Endodermal cell (in vitro differentiated cells): Measurements from ENCODE around the gene KRTAP10-5. TPM values are rescaled to one million over a fixed set of nuclear protein-coding genes. Genes with fewer than 3 reads are reported as not detected.

Experiments used
- DNase-seq: peaks from one replicate; pipeline ENCODE4 v3.0.0-alpha.2; 2017
- H3K27ac ChIP-seq: 2 replicates; pipeline ENCODE4 v1.5.1; 2013; ENCODE audit warnings: mild to moderate bottlenecking, low read depth, low read length, moderate library complexity
- H3K27me3 ChIP-seq: 2 replicates; pipeline ENCODE4 v1.6.1; 2013; ENCODE audit warnings: mild to moderate bottlenecking, low read length, moderate library complexity; ENCODE audit not compliant: insufficient read depth, control insufficient read depth, poor library complexity, severe bottlenecking
- H3K36me3 ChIP-seq: 2 replicates; pipeline ENCODE4 v1.7.0; 2013; ENCODE audit warnings: mild to moderate bottlenecking, low read length, moderate library complexity; ENCODE audit not compliant: control insufficient read depth, insufficient read depth
- H3K4me1 ChIP-seq: one replicate; pipeline ENCODE4 v1.7.0; 2013; ENCODE audit warnings: low read length; ENCODE audit not compliant: control insufficient read depth, insufficient read depth
- H3K4me3 ChIP-seq: 2 replicates; pipeline ENCODE4 v1.5.1; 2013; ENCODE audit warnings: mild to moderate bottlenecking, low read length, moderate library complexity
- H3K9ac ChIP-seq: 2 replicates; pipeline ENCODE4 v1.6.1; 2013; ENCODE audit warnings: mild to moderate bottlenecking, low read length, moderate library complexity; ENCODE audit not compliant: poor library complexity, severe bottlenecking; ENCODE audit errors: extremely low read depth
- H3K9me3 ChIP-seq: 2 replicates; pipeline ENCODE4 v1.6.1; 2013; ENCODE audit warnings: mild to moderate bottlenecking, low read length, moderate library complexity; ENCODE audit not compliant: control insufficient read depth
- H3K27ac Mint-ChIP-seq: 2 replicates; pipeline ENCODE4 v1.8.0; 2020; ENCODE audit warnings: mixed read lengths
- H3K27me3 Mint-ChIP-seq: 2 replicates; pipeline ENCODE4 v1.8.0; 2021; ENCODE audit warnings: mild to moderate bottlenecking, mixed read lengths; ENCODE audit not compliant: insufficient read depth
- H3K36me3 Mint-ChIP-seq: 2 replicates; pipeline ENCODE4 v1.8.0; 2020; ENCODE audit warnings: low read depth, mixed read lengths
- H3K4me1 Mint-ChIP-seq: 2 replicates; pipeline ENCODE4 v1.8.0; 2020; ENCODE audit warnings: mixed read lengths
- H3K4me3 Mint-ChIP-seq: 2 replicates; pipeline ENCODE4 v1.8.0; 2020; ENCODE audit warnings: mild to moderate bottlenecking, moderate library complexity, mixed read lengths
- H3K9me3 Mint-ChIP-seq: 2 replicates; pipeline ENCODE4 v1.8.0; 2020; ENCODE audit warnings: mild to moderate bottlenecking, mixed read lengths
- WGBS, 2 experiments: methylation state at CpG; one replicate each; pipeline versions ENCODE4 v1.1.5 to v1.1.7; 2013; ENCODE audit warnings: missing lambda C conversion rate in 2 of 2, mixed read lengths in 1 of 2; ENCODE audit not compliant: insufficient coverage in 1 of 2, insufficient read length in 1 of 2; 5-methylcytosine and 5-hydroxymethylcytosine counted together
- total RNA-seq, 2 donors: library from RNA; stranded (reverse); fragmentation: NEBNext Ultra II Directional in 1 of 2; extraction: Animal tissue kit (Norgen Biotek cat#: 25700) in 1 of 2; gene quantifications; 2 replicates in 1 of 2; 3 replicates in 1 of 2; pipeline ENCODE4 v1.2.1, GENCODE V29; 2021
- TF ChIP-seq, protein P1 (sequence below): fragments of 200-600 bp; sonication (generic); conservative IDR thresholded peaks from 2 replicates; pipeline ENCODE4 v1.5.0; 2021; ENCODE audit warnings: antibody characterized with exemption, mild to moderate bottlenecking

Gene KRTAP10-5
- total RNA-seq, 2 donors from 2014 or later, result not detected

DNA sequence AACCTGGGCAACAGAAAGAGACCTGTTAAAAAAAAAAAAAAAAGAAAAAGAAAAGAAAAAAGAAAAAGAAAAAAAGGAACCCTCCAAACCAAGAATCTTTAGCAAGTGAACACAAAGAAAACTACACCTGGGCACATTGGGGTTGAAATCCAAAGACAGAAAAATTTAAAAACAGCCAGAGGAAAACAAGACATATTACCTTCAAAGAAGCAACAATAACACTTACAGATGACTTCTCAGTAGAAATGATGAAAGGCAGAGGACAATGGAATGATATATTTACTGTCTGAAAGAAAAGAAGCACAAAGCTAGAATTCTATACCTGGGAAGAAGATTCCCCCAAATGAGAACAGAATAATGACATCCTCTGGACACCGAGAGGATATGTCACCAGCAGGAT lies 37.7 kb downstream of the KRTAP10-5 start:
- no peaks in the 10 kb centered on the region for H3K36me3 Mint-ChIP-seq
- no peaks in the 10 kb centered on the region for H3K9me3 ChIP-seq
- no peak overlapping the region for H3K4me3 ChIP-seq
- H3K36me3 ChIP-seq, result no peaks in the 10 kb centered on the region
- peaks cover 14% of the 10 kb centered on the region for H3K9me3 Mint-ChIP-seq
- H3K4me1 ChIP-seq, result no peaks in the 10 kb centered on the region
- H3K4me1 Mint-ChIP-seq, result no peaks in the 10 kb centered on the region
- H3K4me3 Mint-ChIP-seq, result no peak overlapping the region
- WGBS, 2 experiments, result 75 to 95% methylated on average over 1 of the region's 1 CpG
- H3K27ac ChIP-seq, result no peak overlapping the region
- H3K9ac ChIP-seq, result no peak overlapping the region
- H3K27me3 ChIP-seq, result no peaks in the 10 kb centered on the region
- TF ChIP-seq, protein P1, sequence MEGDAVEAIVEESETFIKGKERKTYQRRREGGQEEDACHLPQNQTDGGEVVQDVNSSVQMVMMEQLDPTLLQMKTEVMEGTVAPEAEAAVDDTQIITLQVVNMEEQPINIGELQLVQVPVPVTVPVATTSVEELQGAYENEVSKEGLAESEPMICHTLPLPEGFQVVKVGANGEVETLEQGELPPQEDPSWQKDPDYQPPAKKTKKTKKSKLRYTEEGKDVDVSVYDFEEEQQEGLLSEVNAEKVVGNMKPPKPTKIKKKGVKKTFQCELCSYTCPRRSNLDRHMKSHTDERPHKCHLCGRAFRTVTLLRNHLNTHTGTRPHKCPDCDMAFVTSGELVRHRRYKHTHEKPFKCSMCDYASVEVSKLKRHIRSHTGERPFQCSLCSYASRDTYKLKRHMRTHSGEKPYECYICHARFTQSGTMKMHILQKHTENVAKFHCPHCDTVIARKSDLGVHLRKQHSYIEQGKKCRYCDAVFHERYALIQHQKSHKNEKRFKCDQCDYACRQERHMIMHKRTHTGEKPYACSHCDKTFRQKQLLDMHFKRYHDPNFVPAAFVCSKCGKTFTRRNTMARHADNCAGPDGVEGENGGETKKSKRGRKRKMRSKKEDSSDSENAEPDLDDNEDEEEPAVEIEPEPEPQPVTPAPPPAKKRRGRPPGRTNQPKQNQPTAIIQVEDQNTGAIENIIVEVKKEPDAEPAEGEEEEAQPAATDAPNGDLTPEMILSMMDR, result no peak
- H3K27me3 Mint-ChIP-seq, result peaks cover 1% of the 10 kb centered on the region
- DNase-seq, result no peak
- H3K27ac Mint-ChIP-seq, result no peak overlapping the region

DNA sequence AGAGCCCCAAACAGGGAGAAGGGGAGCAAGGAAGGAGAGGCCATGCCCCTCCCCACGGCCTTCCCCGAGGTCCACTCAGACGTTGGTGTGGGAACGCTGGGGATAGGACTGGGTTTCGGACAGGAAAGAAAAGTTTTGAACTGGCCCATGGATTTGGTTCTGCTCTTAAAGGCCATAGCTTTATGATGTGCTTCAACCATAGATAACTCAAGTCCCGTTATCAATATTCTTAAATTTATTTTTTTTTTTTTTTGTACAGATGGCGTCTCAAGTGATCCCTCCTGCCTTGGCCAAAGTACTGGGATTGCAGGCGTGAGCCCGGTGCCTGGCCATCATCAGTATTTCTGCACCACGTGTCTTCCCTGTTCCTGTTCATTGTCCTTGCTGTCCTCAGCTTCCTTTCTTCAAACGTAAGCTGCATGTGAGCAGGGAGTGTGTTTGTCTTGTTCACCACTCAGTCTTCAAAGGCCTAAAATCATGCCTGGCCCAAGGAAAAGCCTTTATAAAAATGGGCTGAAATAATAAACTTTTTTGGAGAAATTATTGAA lies 39.6 kb downstream of the KRTAP10-5 start:
- 91 to 94% methylated on average over 6 to 11 of the region's 11 CpGs for WGBS, 2 experiments
- no peaks in the 10 kb centered on the region for H3K36me3 Mint-ChIP-seq
- no peaks in the 10 kb centered on the region for H3K4me1 ChIP-seq
- no peaks in the 10 kb centered on the region for H3K9me3 ChIP-seq
- TF ChIP-seq, protein P1, result no peak
- H3K27ac Mint-ChIP-seq, result no peak overlapping the region
- H3K4me3 ChIP-seq, result no peak overlapping the region
- H3K9ac ChIP-seq, result no peak overlapping the region
- H3K27me3 ChIP-seq, result no peaks in the 10 kb centered on the region
- no peaks in the 10 kb centered on the region for H3K4me1 Mint-ChIP-seq
- H3K9me3 Mint-ChIP-seq, result peaks cover 5% of the 10 kb centered on the region
- H3K36me3 ChIP-seq, result no peaks in the 10 kb centered on the region
- H3K27me3 Mint-ChIP-seq, result no peaks in the 10 kb centered on the region
- H3K27ac ChIP-seq, result no peak overlapping the region
- no peak overlapping the region for H3K4me3 Mint-ChIP-seq
- DNase-seq, result no peak

GRCh38 chr21:44539991-44540666 lies 40.3 kb downstream of the KRTAP10-5 start, which contains the start of gene KRTAP10-1:
TSS of gene KRTAP10-1 (minus strand) at chr21:44540195. CDS start at chr21:44540150, 45 bp downstream.
- TF ChIP-seq, protein P1, result no peak
- H3K4me1 ChIP-seq, result no peaks in the 10 kb centered on the region
- no peak within 1 kb of the TSS for H3K4me3 ChIP-seq
- no peaks in the 10 kb centered on the region for H3K4me1 Mint-ChIP-seq
- no peaks in the 10 kb centered on the region for H3K36me3 ChIP-seq
- no peaks in the 10 kb centered on the region for H3K9me3 Mint-ChIP-seq
- H3K4me3 Mint-ChIP-seq, result no peak within 1 kb of the TSS
- H3K9me3 ChIP-seq, result no peaks in the 10 kb centered on the region
- H3K27me3 ChIP-seq, result no peaks in the 10 kb centered on the region
- WGBS, 2 experiments, result 86 to 89% methylated on average over 15 to 21 of the region's 21 CpGs
- no peak for DNase-seq
- H3K36me3 Mint-ChIP-seq, result no peaks in the 10 kb centered on the region
- no peak within 1 kb of the TSS for H3K27ac Mint-ChIP-seq
- no peak within 1 kb of the TSS for H3K27ac ChIP-seq
- no peak within 1 kb of the TSS for H3K9ac ChIP-seq
- H3K27me3 Mint-ChIP-seq, result no peaks in the 10 kb centered on the region
